ENCODE data around the gene GPRC5C. TPM values are rescaled to one million over a fixed set of nuclear protein-coding genes. Genes with fewer than 3 reads are reported as not detected.

The GPRC5C gene
- total and polyA plus RNA-seq, 2 of the 8 experiments (the other 6 are each of a cell fraction or from before 2014, with no cell fraction given): 18.3 to 55.8 TPM

DNA sequence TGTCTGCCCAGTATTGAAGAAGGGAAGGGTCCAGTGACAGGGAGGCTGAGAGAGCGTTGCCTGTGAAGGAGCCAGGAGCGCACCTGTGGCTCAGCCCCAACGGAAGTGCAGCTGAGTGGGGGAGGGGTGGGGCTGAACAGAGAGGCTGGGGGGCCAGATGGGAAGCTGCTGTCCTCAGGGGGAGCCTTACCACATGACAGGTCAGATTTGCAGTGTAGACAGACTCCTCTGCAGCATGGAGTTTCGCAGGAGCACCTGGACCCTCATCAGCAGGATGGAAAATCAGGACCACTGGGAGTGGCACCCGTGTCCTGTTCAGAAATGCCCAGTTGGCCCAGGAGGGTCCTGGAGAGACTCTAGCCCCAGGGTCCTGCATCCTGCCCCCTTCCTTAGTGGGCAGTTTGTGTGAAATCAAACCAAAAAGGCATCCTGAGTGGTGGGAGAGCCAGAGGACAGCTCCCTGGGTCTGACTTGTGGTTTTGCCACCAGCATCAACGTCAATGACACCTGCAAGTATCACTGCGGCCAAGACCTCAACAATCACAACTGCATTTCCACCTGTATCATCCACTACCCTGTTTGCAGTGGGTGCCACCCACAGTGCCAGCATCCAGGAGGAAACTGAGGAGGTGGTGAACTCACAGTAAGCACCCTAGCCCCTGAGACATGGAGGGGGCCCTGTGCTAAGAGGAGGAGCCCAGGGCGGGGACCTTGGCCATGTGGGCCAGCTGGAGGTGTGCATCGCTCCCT is 42.3 kb downstream of the GPRC5C start:
- Histone ChIP-seq H2AFZ (ENCODE audit: low read length) (no peak overlapping the region), H2BK20ac (ENCODE audit: low read length) (no peak overlapping the region), H2BK15ac (ENCODE audit: low read length) (no peak overlapping the region), H2BK12ac (ENCODE audit: low read depth, low read length) (no peak overlapping the region), H3K79me2 (ENCODE audit: control insufficient read depth in 1 of 2, insufficient read depth in 2 of 2, low read length in 2 of 2) (no peaks in the 10 kb centered on the region), H3K9me3 (ENCODE audit: insufficient read depth in 2 of 2, low read depth in 1 of 2, low read length in 1 of 2) (peaks cover 7 to 13% of the 10 kb centered on the region in 2 experiments; a peak in 2 of 4 replicates), H2AK5ac (ENCODE audit: low read depth, low read length) (no peak overlapping the region; the same call in 1 of the 2 replicates), H3K9ac (replicated peaks in 1 of 4; ENCODE audit: extremely low read depth in 1 of 4, low read depth in 3 of 4, low read length in 3 of 4) (no peak overlapping the region), H3K23ac (ENCODE audit: insufficient read length) (no peak overlapping the region), H4K8ac (ENCODE audit: extremely low read depth, insufficient read depth, low read length) (no peak overlapping the region), H3K18ac (ENCODE audit: extremely low read depth, low read length) (no peak overlapping the region), H3K36me3 (ENCODE audit: control insufficient read depth in 2 of 4, insufficient read depth in 4 of 4, low read length in 3 of 4) (no peaks in the 10 kb centered on the region), H2BK120ac (replicated peaks; ENCODE audit: low read depth, low read length) (no peak overlapping the region), H3K4me2 (ENCODE audit: insufficient read depth in 1 of 2, low read depth in 2 of 2, low read length in 2 of 2) (no peak overlapping the region), H3K27ac (ENCODE audit: low read depth, low read length) (no peak overlapping the region), H4K20me1 (replicated peaks in 1 of 2; ENCODE audit: control insufficient read depth in 1 of 2, insufficient read depth in 2 of 2, low read length in 2 of 2) (no peaks in the 10 kb centered on the region), H2BK5ac (ENCODE audit: low read depth, low read length) (no peak overlapping the region), H3K4ac (replicated peaks; ENCODE audit: insufficient read length, low read depth, low read length) (no peak overlapping the region), H4K5ac (ENCODE audit: insufficient read length, low read depth, low read length) (no peak overlapping the region), H3K4me3 (ENCODE audit: extremely low read depth in 1 of 4, insufficient read depth in 2 of 4, low read depth in 3 of 4, low read length in 4 of 4) (no peak overlapping the region), H3K14ac (ENCODE audit: insufficient read length) (no peak overlapping the region), H3K4me1 (replicated peaks in 1 of 4; ENCODE audit: control insufficient read depth in 3 of 4, insufficient read depth in 4 of 4, low read length in 3 of 4) (no peaks in the 10 kb centered on the region), H3K27me3 (replicated peaks in 1 of 4; ENCODE audit: control insufficient read depth in 3 of 4, extremely low read depth in 1 of 4, insufficient read depth in 3 of 4, low read length in 3 of 4) (no peaks in the 10 kb centered on the region; a peak in 1 of 7 replicates), H3K23me2 (ENCODE audit: low read depth, low read length) (no peaks in the 10 kb centered on the region), H3K79me1 (ENCODE audit: low read depth, low read length) (no peaks in the 10 kb centered on the region), H4K91ac (replicated peaks; ENCODE audit: insufficient read length, low read length) (no peak overlapping the region), H3K56ac (replicated peaks; ENCODE audit: insufficient read length, low read depth, low read length) (no peak overlapping the region)
- CTCF ChIA-PET (ENCODE audit: partially characterized antibody): interaction anchor here (1.6 to 4.1 kb wide), 3 partner anchors 10 to 101 kb away, joined by 3 to 25 read pairs (median 9); no protein-coding TSS in a partner anchor
- POLR2A ChIA-PET (ENCODE audit: partially characterized antibody): interaction anchor here (1.1 kb wide), 1 partner anchor 13 kb away, joined by 3 read pairs; no protein-coding TSS in a partner anchor
- DNase-seq (ENCODE audit: low read depth in 1 of 2, low spot score in 2 of 2) (no peak), FAIRE-seq (no peak)
- TF ChIP-seq TCF12 (IDR thresholded peaks at IDR 0.05; ENCODE audit: low read depth, low read length) (no peak), JUND (IDR thresholded peaks at IDR 0.05; ENCODE audit: low read length) (no peak), CBX8 (IDR thresholded peaks at IDR 0.05; ENCODE audit: borderline replicate concordance, low read depth, low read length) (no peak), SP1 (IDR thresholded peaks at IDR 0.05; ENCODE audit: low read depth, low read length) (no peak), NANOG (IDR thresholded peaks at IDR 0.05; ENCODE audit: insufficient read depth, low read depth, low read length, poor library complexity, severe bottlenecking) (no peak)
- WGBS, 2 experiments (ENCODE audit: extremely low coverage in 1 of 2, insufficient coverage in 1 of 2, insufficient read length in 1 of 2, insufficient replicate concordance in 2 of 2, low coverage in 1 of 2, low lambda C conversion rate in 2 of 2, missing lambda C conversion rate in 1 of 2): 82% methylated on average over 8 of the region's 9 CpGs; no CpG with 5 or more reads in 1 of the 2 experiments
